ENCODE results near the gene IGSF21.

DNA sequence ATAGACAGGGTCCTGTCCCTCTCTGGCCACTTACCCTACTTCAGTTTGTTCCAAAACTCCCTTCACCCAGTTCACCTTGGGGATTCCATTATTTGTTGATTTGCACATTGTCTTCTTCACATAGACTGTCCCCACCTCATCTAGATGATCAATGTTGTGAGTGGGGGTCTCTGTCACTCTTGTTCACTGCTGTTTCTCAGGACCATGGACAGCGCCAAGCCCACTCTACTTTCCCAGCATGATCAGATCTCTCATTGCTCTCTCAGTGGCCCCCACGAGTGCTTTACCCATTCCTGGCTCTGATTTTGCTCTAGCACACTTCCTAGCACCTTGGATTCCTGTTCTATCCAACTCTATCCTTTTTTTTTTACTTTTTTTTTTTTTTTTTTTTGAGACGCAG is 45.4 kb upstream of the IGSF21 start:
- TF ChIP-seq, protein P1, sequence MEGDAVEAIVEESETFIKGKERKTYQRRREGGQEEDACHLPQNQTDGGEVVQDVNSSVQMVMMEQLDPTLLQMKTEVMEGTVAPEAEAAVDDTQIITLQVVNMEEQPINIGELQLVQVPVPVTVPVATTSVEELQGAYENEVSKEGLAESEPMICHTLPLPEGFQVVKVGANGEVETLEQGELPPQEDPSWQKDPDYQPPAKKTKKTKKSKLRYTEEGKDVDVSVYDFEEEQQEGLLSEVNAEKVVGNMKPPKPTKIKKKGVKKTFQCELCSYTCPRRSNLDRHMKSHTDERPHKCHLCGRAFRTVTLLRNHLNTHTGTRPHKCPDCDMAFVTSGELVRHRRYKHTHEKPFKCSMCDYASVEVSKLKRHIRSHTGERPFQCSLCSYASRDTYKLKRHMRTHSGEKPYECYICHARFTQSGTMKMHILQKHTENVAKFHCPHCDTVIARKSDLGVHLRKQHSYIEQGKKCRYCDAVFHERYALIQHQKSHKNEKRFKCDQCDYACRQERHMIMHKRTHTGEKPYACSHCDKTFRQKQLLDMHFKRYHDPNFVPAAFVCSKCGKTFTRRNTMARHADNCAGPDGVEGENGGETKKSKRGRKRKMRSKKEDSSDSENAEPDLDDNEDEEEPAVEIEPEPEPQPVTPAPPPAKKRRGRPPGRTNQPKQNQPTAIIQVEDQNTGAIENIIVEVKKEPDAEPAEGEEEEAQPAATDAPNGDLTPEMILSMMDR (IDR thresholded peaks at IDR 0.05; ENCODE audit: low read depth, low read length, missing input control), result no peak
- TF ChIP-seq, protein P2, sequence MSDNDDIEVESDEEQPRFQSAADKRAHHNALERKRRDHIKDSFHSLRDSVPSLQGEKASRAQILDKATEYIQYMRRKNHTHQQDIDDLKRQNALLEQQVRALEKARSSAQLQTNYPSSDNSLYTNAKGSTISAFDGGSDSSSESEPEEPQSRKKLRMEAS (IDR thresholded peaks at IDR 0.05), result no peak
- TF ChIP-seq RAD21 (IDR thresholded peaks at IDR 0.05) (no peak), NR2F2 (IDR thresholded peaks at IDR 0.05) (no peak), YY1 (IDR thresholded peaks at IDR 0.05) (no peak), TAF1 (conservative IDR thresholded peaks at IDR 0.05) (no peak), GABPA (IDR thresholded peaks at IDR 0.05 in 1 of 2, conservative IDR thresholded peaks at IDR 0.05 in 1 of 2) (no peak), JUND (IDR thresholded peaks at IDR 0.05) (no peak), RXRA (IDR thresholded peaks at IDR 0.05) (no peak), HNF4G (IDR thresholded peaks at IDR 0.05) (no peak), EGR1 (IDR thresholded peaks at IDR 0.05; ENCODE audit: low read depth in 2 of 2) (no peak)
- TF ChIP-seq, protein P3, sequence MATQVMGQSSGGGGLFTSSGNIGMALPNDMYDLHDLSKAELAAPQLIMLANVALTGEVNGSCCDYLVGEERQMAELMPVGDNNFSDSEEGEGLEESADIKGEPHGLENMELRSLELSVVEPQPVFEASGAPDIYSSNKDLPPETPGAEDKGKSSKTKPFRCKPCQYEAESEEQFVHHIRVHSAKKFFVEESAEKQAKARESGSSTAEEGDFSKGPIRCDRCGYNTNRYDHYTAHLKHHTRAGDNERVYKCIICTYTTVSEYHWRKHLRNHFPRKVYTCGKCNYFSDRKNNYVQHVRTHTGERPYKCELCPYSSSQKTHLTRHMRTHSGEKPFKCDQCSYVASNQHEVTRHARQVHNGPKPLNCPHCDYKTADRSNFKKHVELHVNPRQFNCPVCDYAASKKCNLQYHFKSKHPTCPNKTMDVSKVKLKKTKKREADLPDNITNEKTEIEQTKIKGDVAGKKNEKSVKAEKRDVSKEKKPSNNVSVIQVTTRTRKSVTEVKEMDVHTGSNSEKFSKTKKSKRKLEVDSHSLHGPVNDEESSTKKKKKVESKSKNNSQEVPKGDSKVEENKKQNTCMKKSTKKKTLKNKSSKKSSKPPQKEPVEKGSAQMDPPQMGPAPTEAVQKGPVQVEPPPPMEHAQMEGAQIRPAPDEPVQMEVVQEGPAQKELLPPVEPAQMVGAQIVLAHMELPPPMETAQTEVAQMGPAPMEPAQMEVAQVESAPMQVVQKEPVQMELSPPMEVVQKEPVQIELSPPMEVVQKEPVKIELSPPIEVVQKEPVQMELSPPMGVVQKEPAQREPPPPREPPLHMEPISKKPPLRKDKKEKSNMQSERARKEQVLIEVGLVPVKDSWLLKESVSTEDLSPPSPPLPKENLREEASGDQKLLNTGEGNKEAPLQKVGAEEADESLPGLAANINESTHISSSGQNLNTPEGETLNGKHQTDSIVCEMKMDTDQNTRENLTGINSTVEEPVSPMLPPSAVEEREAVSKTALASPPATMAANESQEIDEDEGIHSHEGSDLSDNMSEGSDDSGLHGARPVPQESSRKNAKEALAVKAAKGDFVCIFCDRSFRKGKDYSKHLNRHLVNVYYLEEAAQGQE (IDR thresholded peaks at IDR 0.05), result peak; percentile 91
- TF ChIP-seq, protein P4, sequence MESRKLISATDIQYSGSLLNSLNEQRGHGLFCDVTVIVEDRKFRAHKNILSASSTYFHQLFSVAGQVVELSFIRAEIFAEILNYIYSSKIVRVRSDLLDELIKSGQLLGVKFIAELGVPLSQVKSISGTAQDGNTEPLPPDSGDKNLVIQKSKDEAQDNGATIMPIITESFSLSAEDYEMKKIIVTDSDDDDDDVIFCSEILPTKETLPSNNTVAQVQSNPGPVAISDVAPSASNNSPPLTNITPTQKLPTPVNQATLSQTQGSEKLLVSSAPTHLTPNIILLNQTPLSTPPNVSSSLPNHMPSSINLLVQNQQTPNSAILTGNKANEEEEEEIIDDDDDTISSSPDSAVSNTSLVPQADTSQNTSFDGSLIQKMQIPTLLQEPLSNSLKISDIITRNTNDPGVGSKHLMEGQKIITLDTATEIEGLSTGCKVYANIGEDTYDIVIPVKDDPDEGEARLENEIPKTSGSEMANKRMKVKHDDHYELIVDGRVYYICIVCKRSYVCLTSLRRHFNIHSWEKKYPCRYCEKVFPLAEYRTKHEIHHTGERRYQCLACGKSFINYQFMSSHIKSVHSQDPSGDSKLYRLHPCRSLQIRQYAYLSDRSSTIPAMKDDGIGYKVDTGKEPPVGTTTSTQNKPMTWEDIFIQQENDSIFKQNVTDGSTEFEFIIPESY (IDR thresholded peaks at IDR 0.05), result no peak
- TF ChIP-seq, protein P5, sequence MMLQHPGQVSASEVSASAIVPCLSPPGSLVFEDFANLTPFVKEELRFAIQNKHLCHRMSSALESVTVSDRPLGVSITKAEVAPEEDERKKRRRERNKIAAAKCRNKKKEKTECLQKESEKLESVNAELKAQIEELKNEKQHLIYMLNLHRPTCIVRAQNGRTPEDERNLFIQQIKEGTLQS (IDR thresholded peaks at IDR 0.05), result no peak

Data from liver (tissue), 3 donors.